Uterus (tissue), 2 donors: Measurements from ENCODE around the gene LEKR1.

Source experiments
- POLR2A ChIP-seq, 2 donors: fragments of 450-650 bp; IDR thresholded peaks; one replicate each; pipeline ENCODE4 v1.6.1; 2016; ENCODE audit warnings: antibody characterized with exemption in 2 of 2, mild to moderate bottlenecking in 1 of 2, moderate library complexity in 1 of 2
- TF ChIP-seq, protein P1 (sequence below), 4 experiments: fragments of 200-600 bp in 2 of 4; fragments of 450-650 bp in 2 of 4; sonication (generic) in 2 of 4; IDR thresholded peaks; one replicate each; pipeline ENCODE4 v1.5.1; 2016 to 2019; ENCODE audit warnings: antibody characterized with exemption in 4 of 4, mild to moderate bottlenecking in 2 of 4, moderate library complexity in 1 of 4

DNA sequence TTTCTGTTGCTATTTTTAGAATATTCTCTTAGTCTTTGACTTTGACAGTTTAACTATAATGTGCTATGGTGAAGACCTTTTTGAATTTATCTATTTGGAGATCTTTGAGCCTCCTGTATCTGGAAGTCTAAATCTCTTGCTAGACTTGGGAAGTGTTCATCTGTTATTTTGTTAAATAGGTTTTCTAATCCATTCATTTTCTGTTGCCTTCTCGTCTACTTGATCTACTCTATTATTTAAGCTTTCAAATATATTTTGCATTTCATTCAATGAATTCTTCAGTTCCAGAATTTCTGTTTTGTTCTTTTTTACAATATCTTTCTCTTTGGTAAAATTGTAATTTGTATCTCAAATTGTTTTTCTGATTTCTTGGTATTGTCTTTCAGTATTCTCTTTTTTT, 47.8 kb downstream of the LEKR1 start:
- no peak for TF ChIP-seq POLR2A (IDR thresholded peaks at IDR 0.05)
- TF ChIP-seq, protein P1, sequence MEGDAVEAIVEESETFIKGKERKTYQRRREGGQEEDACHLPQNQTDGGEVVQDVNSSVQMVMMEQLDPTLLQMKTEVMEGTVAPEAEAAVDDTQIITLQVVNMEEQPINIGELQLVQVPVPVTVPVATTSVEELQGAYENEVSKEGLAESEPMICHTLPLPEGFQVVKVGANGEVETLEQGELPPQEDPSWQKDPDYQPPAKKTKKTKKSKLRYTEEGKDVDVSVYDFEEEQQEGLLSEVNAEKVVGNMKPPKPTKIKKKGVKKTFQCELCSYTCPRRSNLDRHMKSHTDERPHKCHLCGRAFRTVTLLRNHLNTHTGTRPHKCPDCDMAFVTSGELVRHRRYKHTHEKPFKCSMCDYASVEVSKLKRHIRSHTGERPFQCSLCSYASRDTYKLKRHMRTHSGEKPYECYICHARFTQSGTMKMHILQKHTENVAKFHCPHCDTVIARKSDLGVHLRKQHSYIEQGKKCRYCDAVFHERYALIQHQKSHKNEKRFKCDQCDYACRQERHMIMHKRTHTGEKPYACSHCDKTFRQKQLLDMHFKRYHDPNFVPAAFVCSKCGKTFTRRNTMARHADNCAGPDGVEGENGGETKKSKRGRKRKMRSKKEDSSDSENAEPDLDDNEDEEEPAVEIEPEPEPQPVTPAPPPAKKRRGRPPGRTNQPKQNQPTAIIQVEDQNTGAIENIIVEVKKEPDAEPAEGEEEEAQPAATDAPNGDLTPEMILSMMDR (IDR thresholded peaks at IDR 0.05) = no peak
